HCT116 (cell line): ENCODE measurements around the gene RCOR2. TPM values are rescaled to one million over a fixed set of nuclear protein-coding genes. Genes with fewer than 3 reads are reported as not detected.

ENCODE experiments used
- ATAC-seq: fragments of 200-7000 bp; cut with Tn5 transposase; 2 replicates; pipeline ENCODE4 v1.9.1; 2020; ENCODE audit warnings: mild to moderate bottlenecking, moderate library complexity
- BruUV-seq: library from RNA; stranded (reverse); fragments of 400-500 nt; replicated peaks from 2 replicates; lab custom pipeline; 2021; lab: Mats Ljungman, UMichigan
- CTCF ChIA-PET: fragments of 300-600 bp; sonication (Branson Sonifier 250); formaldehyde crosslinking; loops from one replicate; lab custom pipeline; 2021; ENCODE audit warnings: antibody characterized with exemption; lab: Charles Lee
- POLR2A ChIA-PET: fragments of 300-600, 350-600 bp; sonication (Branson Sonifier 250); formaldehyde crosslinking; loops from one replicate; lab custom pipeline; 2021; ENCODE audit warnings: antibody characterized with exemption; lab: Charles Lee
- RAD21 ChIA-PET, 2 experiments: fragments of 300-600 bp; sonication (Branson Sonifier 250); formaldehyde crosslinking; loops; one replicate each; lab custom pipeline; 2023; ENCODE audit warnings: low total read pairs in 2 of 2; ENCODE audit not compliant: uncharacterized antibody in 2 of 2, unreplicated experiment in 2 of 2, low non-redundant PET in 1 of 2; lab: Charles Lee
- DNase-seq: peaks from one replicate; pipeline ENCODE4 v3.0.0-alpha.2; 2010; ENCODE audit warnings: low read depth, low spot score
- H2AFZ ChIP-seq: fragments of 200-600 bp; shearing (Covaris generic), sonication (generic); 2 replicates; pipeline ENCODE4 v1.6.1; 2017; ENCODE audit warnings: low read depth, mixed run types, mixed read lengths, antibody characterized with exemption, low read length; ENCODE audit not compliant: poor library complexity, severe bottlenecking
- H3K27ac ChIP-seq: 2 replicates; pipeline ENCODE4 v1.5.1; 2012; ENCODE audit warnings: low read depth, low read length
- H3K27me3 ChIP-seq: fragments of 200-600 bp; sonication (generic); 2 replicates; pipeline ENCODE4 v1.6.1; 2016; ENCODE audit warnings: mixed run types, low read length, mixed read lengths; ENCODE audit not compliant: insufficient read depth
- H3K36me3 ChIP-seq, 2 experiments: fragments of 200-500 bp in 1 of 2; fragments of 200-600 bp in 1 of 2; sonication (Bioruptor generic) in 1 of 2; sonication (generic) in 1 of 2; 2 replicates each; pipeline versions ENCODE4 v1.5.1 to v1.6.1; 2014 to 2016; ENCODE audit warnings: low read length in 2 of 2, inconsistent platforms in 1 of 2, mixed read lengths in 1 of 2, mixed run types in 1 of 2; ENCODE audit not compliant: insufficient read depth in 2 of 2, control insufficient read depth in 1 of 2
- H3K4me1 ChIP-seq, 2 experiments: fragments of 200-600 bp in 1 of 2; sonication (generic) in 1 of 2; 2 replicates each; pipeline versions ENCODE4 v1.5.1 to v1.6.1; 2012 to 2017; ENCODE audit warnings: low read length in 2 of 2, inconsistent platforms in 1 of 2, mild to moderate bottlenecking in 1 of 2, mixed read lengths in 1 of 2, mixed run types in 1 of 2, moderate library complexity in 1 of 2; ENCODE audit not compliant: insufficient read depth in 2 of 2, control insufficient read depth in 1 of 2
- H3K4me2 ChIP-seq: fragments of 200-600 bp; sonication (generic); 2 replicates; pipeline ENCODE4 v1.6.1; 2017; ENCODE audit warnings: mixed run types, low read length, mixed read lengths
- H3K4me3 ChIP-seq, 2 experiments: fragments of 200-600 bp in 1 of 2; sonication (generic) in 1 of 2; replicated peaks in 1 of 2; 2 replicates each; pipeline ENCODE4 v1.5.1; 2011 to 2016; ENCODE audit warnings: low read length in 2 of 2, control low read depth in 1 of 2, low read depth in 1 of 2, mild to moderate bottlenecking in 1 of 2, mixed read lengths in 1 of 2, mixed run types in 1 of 2
- H3K79me2 ChIP-seq: fragments of 200-600 bp; sonication (generic); 2 replicates; pipeline ENCODE4 v1.6.1; 2017; ENCODE audit warnings: mild to moderate bottlenecking, mixed run types, low read length, moderate library complexity, mixed read lengths; ENCODE audit not compliant: insufficient read depth
- H3K9ac ChIP-seq: fragments of 200-600 bp; sonication (generic); 2 replicates; pipeline ENCODE4 v1.6.1; 2016; ENCODE audit warnings: low read length, mixed read lengths
- H3K9me2 ChIP-seq: fragments of 200-600 bp; sonication (generic), shearing (Covaris generic); 2 replicates; pipeline ENCODE4 v1.6.1; 2017; ENCODE audit warnings: mixed run types, mild to moderate bottlenecking, moderate library complexity; ENCODE audit not compliant: insufficient read depth
- H3K9me3 ChIP-seq, 2 experiments: fragments of 200-500 bp in 1 of 2; fragments of 200-600 bp in 1 of 2; sonication (Bioruptor generic) in 1 of 2; sonication (generic) in 1 of 2; 2 replicates each; pipeline ENCODE4 v1.6.1; 2014 to 2017; ENCODE audit warnings: low read length in 2 of 2, mixed read lengths in 2 of 2, inconsistent platforms in 1 of 2, low read depth in 1 of 2, mild to moderate bottlenecking in 1 of 2, mixed run types in 1 of 2, moderate library complexity in 1 of 2; ENCODE audit not compliant: control insufficient read depth in 1 of 2, insufficient read depth in 1 of 2
- H4K20me1 ChIP-seq: fragments of 200-600 bp; sonication (generic), shearing (Covaris generic); 2 replicates; pipeline ENCODE4 v1.6.1; 2017; ENCODE audit warnings: mixed run types, mild to moderate bottlenecking, moderate library complexity; ENCODE audit not compliant: insufficient read depth
- EGR1 ChIP-seq: IDR thresholded peaks from 2 replicates; pipeline ENCODE4 v1.6.1; 2012; ENCODE audit warnings: low read depth
- FOSL1 ChIP-seq: IDR thresholded peaks from 2 replicates; pipeline ENCODE4 v1.6.1; 2012; ENCODE audit warnings: low read depth
- JUND ChIP-seq: IDR thresholded peaks from 2 replicates; pipeline ENCODE4 v1.6.1; 2012
- POLR2A ChIP-seq: IDR thresholded peaks from 2 replicates; pipeline ENCODE4 v1.7.0; 2011; ENCODE audit warnings: borderline replicate concordance; ENCODE audit not compliant: insufficient read depth, insufficient read length; ENCODE audit errors: extremely low read depth
- RAD21 ChIP-seq: IDR thresholded peaks from 2 replicates; pipeline ENCODE4 v1.6.1; 2012; ENCODE audit warnings: low read depth, mild to moderate bottlenecking
- SIN3A ChIP-seq: IDR thresholded peaks from 2 replicates; pipeline ENCODE4 v1.6.1; 2012; ENCODE audit warnings: low read depth
- TCF7L2 ChIP-seq: IDR thresholded peaks from 2 replicates; pipeline ENCODE4 v1.7.0; 2011; ENCODE audit warnings: borderline replicate concordance, inconsistent platforms; ENCODE audit not compliant: insufficient read depth, insufficient read length; ENCODE audit errors: extremely low read depth
- intact Hi-C: fragments of 100-400 bp; cut with micrococcal nuclease; formaldehyde crosslinking; loops from 2 replicates; pipeline ENCODE4 v1.10.0; 2022
- total RNA-seq: library from RNA; stranded (reverse); gene quantifications from one replicate; pipeline ENCODE4 v1.2.1, GENCODE V29; 2021; ENCODE audit not compliant: unreplicated experiment
- TF ChIP-seq, protein P1 (sequence below): IDR thresholded peaks from 2 replicates; pipeline ENCODE4 v1.6.1; 2012

The RCOR2 gene
- total RNA-seq, 1 experiment from 2014 or later: 10.8 TPM

DNA sequence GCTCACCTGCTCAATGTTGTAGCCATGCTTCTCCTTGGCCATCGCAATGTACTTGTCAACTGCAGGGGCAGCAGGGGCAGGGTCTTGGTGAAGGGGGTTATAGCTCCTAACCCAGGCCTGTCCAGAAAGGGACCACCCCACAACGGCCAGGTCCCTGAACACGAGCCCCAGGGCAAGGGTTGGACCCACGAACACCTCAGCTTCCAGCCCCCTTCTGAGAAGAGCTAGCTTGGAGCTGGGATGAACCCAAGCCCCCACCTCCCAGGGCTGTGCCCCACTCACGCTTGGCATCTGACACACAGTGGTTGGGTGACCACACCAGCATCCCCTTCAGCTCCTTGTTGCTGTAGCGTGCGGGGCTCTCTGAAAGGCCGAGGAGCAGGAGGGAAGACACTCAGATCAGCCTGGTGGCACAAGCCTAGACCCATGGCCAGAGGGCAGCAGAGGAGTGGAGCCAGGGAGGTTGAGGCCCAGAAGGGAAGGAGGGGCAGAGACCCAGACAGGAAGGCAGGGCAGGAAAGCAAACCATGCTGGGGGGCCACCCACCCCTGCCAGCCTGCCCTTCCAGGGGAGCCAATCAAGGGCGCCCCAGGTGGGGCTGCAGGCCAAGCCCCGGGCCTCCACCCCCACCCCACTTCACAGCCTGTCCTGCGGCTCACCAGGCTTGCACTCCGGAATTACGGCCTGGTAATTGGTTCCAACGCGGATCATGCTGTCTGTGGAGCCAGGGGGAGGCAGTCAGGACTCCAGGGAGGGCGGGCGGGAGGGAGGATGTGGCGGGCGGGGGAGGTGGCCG, 1.9 kb downstream of the RCOR2 start:
- Histone ChIP-seq H3K79me2 (no peaks in the 10 kb centered on the region), H3K9me3 (no peaks in the 10 kb centered on the region), H3K4me1 (peaks cover 25 to 41% of the 10 kb centered on the region in 2 experiments), H3K9me2 (no peaks in the 10 kb centered on the region), H3K9ac (no peak overlapping the region), H3K4me3 (no peak overlapping the region), H3K27me3 (no peaks in the 10 kb centered on the region), H4K20me1 (no peaks in the 10 kb centered on the region), H3K27ac (no peak overlapping the region; the same call in 1 of the 2 replicates), H3K36me3 (no peaks in the 10 kb centered on the region; a peak in 1 of 4 replicates), H2AFZ (no peak overlapping the region), H3K4me2 (no peak overlapping the region; the same call in 1 of the 2 replicates)
- DNase-seq (no peak), ATAC-seq (no peak)
- ChIA-PET CTCF (interaction anchor here (1.4 kb wide), 1 partner anchor 31 kb away, joined by 4 read pairs; no protein-coding TSS in a partner anchor), POLR2A (no interaction called here), RAD21 (no interaction called here)
- no peak for TF ChIP-seq FOSL1
- TF ChIP-seq TCF7L2: no peak
- no peak for TF ChIP-seq EGR1
- TF ChIP-seq JUND: no peak
- no peak for TF ChIP-seq POLR2A
- TF ChIP-seq, protein P1, sequence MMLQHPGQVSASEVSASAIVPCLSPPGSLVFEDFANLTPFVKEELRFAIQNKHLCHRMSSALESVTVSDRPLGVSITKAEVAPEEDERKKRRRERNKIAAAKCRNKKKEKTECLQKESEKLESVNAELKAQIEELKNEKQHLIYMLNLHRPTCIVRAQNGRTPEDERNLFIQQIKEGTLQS: no peak
- TF ChIP-seq RAD21: no peak
- no peak for TF ChIP-seq SIN3A
- intact Hi-C loops: no loop called here
- BruUV-seq: no TSS peak
